ENCODE results near the gene GPR161.

GPR161 gene

GRCh38 chr1:168097921-168098528, 38.7 kb downstream of the GPR161 start:
- H3K27ac ChIP-seq: no peak overlapping the region
- no peak for TF ChIP-seq CTCF (conservative IDR thresholded peaks at IDR 0.05)

GRCh38 chr1:168096296-168097165, 40.2 kb downstream of the GPR161 start:
- H3K27ac ChIP-seq: no peak overlapping the region
- TF ChIP-seq CTCF (conservative IDR thresholded peaks at IDR 0.05): no peak

- TF ChIP-seq CTCF (conservative IDR thresholded peaks at IDR 0.05): no peak
- no peak overlapping the region for H3K27ac ChIP-seq
Measured at GRCh38 chr1:168095476-168095875, 41.3 kb downstream of the GPR161 start.

GRCh38 chr1:168093616-168094015, 43.1 kb downstream of the GPR161 start:
- no peak overlapping the region for H3K27ac ChIP-seq
- no peak for TF ChIP-seq CTCF (conservative IDR thresholded peaks at IDR 0.05)

GRCh38 chr1:168092566-168093355, 44.0 kb downstream of the GPR161 start:
- no peak overlapping the region for H3K27ac ChIP-seq
- peak; percentile 45; the same call in 1 of the 2 replicates for TF ChIP-seq CTCF (conservative IDR thresholded peaks at IDR 0.05)

GRCh38 chr1:168091720-168092550, 44.8 kb downstream of the GPR161 start:
- H3K27ac ChIP-seq: no peak overlapping the region
- no peak for TF ChIP-seq CTCF (conservative IDR thresholded peaks at IDR 0.05)
